ENCODE measurements around the gene TBCA.

TBCA gene

DNA sequence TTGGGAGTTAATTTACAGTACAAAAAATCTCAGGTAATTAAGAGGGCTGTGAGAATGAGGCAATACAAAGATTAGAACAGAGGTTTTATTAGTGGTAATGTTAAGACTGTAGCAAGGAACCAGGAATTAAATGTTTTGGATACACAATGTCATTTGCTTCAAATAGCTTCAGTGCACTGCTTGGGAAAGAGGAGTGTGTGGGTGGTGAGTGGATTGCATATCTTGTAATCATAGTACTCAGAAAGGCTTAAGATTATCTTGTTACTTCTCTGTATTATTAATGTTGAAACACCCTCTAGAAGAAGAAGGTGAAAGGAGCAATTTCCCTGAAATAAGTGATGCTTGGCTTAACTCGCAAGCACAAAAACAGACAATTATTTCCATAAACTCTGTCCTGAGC lies 21.0 kb upstream of the TBCA start:
- no peak overlapping the region for H3K4me3 ChIP-seq (ENCODE audit: low read length)
- no peaks in the 10 kb centered on the region for H3K36me3 ChIP-seq (ENCODE audit: control insufficient read depth, low read length)
- no peaks in the 10 kb centered on the region for H3K9me2 ChIP-seq (replicated peaks; ENCODE audit: control insufficient read depth, low read length)
- H3K4me1 ChIP-seq (ENCODE audit: control insufficient read depth, low read length): peaks cover 8% of the 10 kb centered on the region
- no peaks in the 10 kb centered on the region for H4K20me1 ChIP-seq (ENCODE audit: control insufficient read depth, insufficient read depth, low read depth, low read length)
- no peaks in the 10 kb centered on the region for H3F3A ChIP-seq (ENCODE audit: control insufficient read depth, insufficient read depth)
- H3K4me2 ChIP-seq (ENCODE audit: low read length): no peak overlapping the region
- no peaks in the 10 kb centered on the region for H3K27me3 ChIP-seq (ENCODE audit: control insufficient read depth, low read length)
- no peaks in the 10 kb centered on the region for H3K79me2 ChIP-seq (ENCODE audit: control insufficient read depth, low read length)
- TF ChIP-seq EZH2phosphoT487 (IDR thresholded peaks at IDR 0.05; ENCODE audit: borderline replicate concordance, low read length): no peak
- TF ChIP-seq, protein P1, sequence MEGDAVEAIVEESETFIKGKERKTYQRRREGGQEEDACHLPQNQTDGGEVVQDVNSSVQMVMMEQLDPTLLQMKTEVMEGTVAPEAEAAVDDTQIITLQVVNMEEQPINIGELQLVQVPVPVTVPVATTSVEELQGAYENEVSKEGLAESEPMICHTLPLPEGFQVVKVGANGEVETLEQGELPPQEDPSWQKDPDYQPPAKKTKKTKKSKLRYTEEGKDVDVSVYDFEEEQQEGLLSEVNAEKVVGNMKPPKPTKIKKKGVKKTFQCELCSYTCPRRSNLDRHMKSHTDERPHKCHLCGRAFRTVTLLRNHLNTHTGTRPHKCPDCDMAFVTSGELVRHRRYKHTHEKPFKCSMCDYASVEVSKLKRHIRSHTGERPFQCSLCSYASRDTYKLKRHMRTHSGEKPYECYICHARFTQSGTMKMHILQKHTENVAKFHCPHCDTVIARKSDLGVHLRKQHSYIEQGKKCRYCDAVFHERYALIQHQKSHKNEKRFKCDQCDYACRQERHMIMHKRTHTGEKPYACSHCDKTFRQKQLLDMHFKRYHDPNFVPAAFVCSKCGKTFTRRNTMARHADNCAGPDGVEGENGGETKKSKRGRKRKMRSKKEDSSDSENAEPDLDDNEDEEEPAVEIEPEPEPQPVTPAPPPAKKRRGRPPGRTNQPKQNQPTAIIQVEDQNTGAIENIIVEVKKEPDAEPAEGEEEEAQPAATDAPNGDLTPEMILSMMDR (IDR thresholded peaks at IDR 0.05; ENCODE audit: low read depth, low read length, poor library complexity, severe bottlenecking): no peak
- no peaks in the 10 kb centered on the region for H3K9me3 ChIP-seq (ENCODE audit: control insufficient read depth, insufficient read depth, low read length)
- H3K27ac ChIP-seq (ENCODE audit: low read depth, low read length): no peak overlapping the region

DNA sequence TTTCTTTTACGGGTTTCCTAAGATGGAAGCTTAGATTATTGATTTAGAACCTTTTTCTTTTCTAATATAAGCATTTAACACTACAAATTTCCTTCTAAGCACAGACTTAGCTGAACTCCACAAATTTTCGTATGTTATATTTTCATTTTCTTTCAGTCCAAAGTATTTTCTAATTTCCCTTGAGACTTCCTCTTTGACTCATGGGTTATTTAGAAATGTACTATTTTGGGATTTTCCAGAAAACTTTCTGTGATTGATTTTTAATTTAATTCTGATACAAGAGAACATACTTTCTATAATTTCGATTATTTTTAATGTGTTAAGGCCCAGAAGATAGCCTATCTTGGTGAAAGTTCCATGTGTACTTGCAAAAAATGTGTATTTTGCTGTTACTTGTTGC lies 19.7 kb upstream of the TBCA start:
- Histone ChIP-seq H3K4me1 (ENCODE audit: control insufficient read depth, low read length) (peaks cover 8% of the 10 kb centered on the region), H3K79me2 (ENCODE audit: control insufficient read depth, low read length) (no peaks in the 10 kb centered on the region), H3F3A (ENCODE audit: control insufficient read depth, insufficient read depth) (no peaks in the 10 kb centered on the region), H3K27me3 (ENCODE audit: control insufficient read depth, low read length) (no peaks in the 10 kb centered on the region), H3K36me3 (ENCODE audit: control insufficient read depth, low read length) (no peaks in the 10 kb centered on the region), H3K9me2 (replicated peaks; ENCODE audit: control insufficient read depth, low read length) (no peaks in the 10 kb centered on the region), H4K20me1 (ENCODE audit: control insufficient read depth, insufficient read depth, low read depth, low read length) (no peaks in the 10 kb centered on the region), H3K4me3 (ENCODE audit: low read length) (no peak overlapping the region), H3K4me2 (ENCODE audit: low read length) (no peak overlapping the region), H3K27ac (ENCODE audit: low read depth, low read length) (no peak overlapping the region), H3K9me3 (ENCODE audit: control insufficient read depth, insufficient read depth, low read length) (no peaks in the 10 kb centered on the region)
- TF ChIP-seq EZH2phosphoT487 (IDR thresholded peaks at IDR 0.05; ENCODE audit: borderline replicate concordance, low read length): no peak
- TF ChIP-seq, protein P1 (IDR thresholded peaks at IDR 0.05; ENCODE audit: low read depth, low read length, poor library complexity, severe bottlenecking): no peak

DNA sequence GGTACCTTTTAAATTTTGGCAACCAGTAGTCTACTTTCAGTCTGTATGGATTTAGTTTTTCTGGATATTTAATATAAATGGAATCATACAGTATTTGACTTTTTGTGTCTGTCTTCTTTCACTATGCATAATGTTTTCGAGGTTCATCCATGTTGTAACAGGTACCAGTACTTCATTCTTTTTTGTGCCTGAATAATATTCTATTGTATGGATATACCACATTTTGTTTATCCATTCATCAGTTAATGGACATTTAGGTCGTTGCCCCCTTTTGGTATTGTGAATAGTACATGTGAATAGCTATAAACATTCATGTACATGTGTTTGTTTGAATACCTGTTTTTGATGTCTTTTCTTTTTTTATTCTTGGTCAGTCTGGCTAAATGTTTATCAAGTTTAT lies 19.1 kb upstream of the TBCA start:
- H3K27ac ChIP-seq (ENCODE audit: low read depth, low read length): no peak overlapping the region

More for the DNA sequence above, 19.1 kb upstream of the TBCA start:
- Histone ChIP-seq H3K79me2 (ENCODE audit: control insufficient read depth, low read length) (no peaks in the 10 kb centered on the region), H3K4me1 (ENCODE audit: control insufficient read depth, low read length) (peaks cover 8% of the 10 kb centered on the region), H3K27me3 (ENCODE audit: control insufficient read depth, low read length) (no peaks in the 10 kb centered on the region), H3K9me2 (replicated peaks; ENCODE audit: control insufficient read depth, low read length) (no peaks in the 10 kb centered on the region), H3K36me3 (ENCODE audit: control insufficient read depth, low read length) (no peaks in the 10 kb centered on the region), H4K20me1 (ENCODE audit: control insufficient read depth, insufficient read depth, low read depth, low read length) (no peaks in the 10 kb centered on the region), H3K4me2 (ENCODE audit: low read length) (no peak overlapping the region), H3F3A (ENCODE audit: control insufficient read depth, insufficient read depth) (no peaks in the 10 kb centered on the region), H3K9me3 (ENCODE audit: control insufficient read depth, insufficient read depth, low read length) (no peaks in the 10 kb centered on the region), H3K4me3 (ENCODE audit: low read length) (no peak overlapping the region)
- TF ChIP-seq EZH2phosphoT487 (IDR thresholded peaks at IDR 0.05; ENCODE audit: borderline replicate concordance, low read length): no peak
- TF ChIP-seq, protein P1 (IDR thresholded peaks at IDR 0.05; ENCODE audit: low read depth, low read length, poor library complexity, severe bottlenecking): no peak
